Activated T-cell treated with anti-CD3 and anti-CD28 coated beads for 24 hours (primary cell): ENCODE results near the gene INPP5A.
"Not testable (repeated sequence)": the region's sequence is repeated elsewhere in the genome, so short reads cannot be mapped to it uniquely, and the experiment has no call there.

Experiments
- DNase-seq: peaks from one replicate; pipeline ENCODE4 v3.0.0-alpha.2; 2020; ENCODE audit warnings: low read depth

The INPP5A gene

DNA sequence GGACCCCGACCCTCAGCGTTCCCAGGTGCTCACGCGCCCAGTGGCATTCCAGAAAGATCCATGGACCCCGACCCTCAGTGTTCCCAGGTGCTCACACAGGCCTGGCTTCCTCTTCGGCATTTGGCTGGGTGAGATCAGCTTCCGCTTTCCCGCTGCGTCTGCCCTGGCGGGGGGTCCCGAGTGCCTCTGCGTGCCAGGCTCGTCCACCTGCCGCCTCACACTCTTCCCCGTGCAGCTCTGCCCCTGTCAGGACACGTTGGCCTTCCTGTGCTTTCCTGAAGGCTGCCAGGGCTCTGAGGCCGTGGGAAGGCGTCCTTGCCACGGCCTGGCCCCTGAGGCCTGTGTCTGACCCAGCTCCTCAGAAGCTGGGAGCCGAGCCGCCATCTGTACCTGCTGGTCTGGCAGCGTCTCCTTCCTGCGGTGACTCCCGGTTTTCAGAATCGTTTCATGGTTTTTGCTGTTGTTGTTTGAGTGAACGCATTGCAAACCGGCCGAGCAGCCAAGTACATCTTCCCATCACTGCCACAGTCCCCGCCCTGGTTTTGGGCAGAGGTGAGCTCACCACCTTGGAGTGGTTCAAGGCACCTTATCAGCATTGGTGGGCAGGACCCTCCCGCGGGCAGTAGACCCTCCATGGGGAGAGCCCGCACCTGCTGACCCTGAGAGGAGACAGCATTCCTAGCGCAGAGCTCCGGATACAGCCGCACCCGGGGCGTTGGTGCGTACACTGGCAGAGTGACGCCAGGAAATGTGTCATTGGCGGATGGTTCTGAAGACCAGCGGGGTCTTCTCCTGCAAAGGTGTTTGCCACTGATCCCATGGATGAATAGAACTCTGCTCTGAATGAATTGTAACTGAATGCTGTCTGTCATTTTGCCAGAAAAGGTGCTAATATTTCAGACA is 231.0 kb downstream of the INPP5A start:
- no peak for DNase-seq

DNA sequence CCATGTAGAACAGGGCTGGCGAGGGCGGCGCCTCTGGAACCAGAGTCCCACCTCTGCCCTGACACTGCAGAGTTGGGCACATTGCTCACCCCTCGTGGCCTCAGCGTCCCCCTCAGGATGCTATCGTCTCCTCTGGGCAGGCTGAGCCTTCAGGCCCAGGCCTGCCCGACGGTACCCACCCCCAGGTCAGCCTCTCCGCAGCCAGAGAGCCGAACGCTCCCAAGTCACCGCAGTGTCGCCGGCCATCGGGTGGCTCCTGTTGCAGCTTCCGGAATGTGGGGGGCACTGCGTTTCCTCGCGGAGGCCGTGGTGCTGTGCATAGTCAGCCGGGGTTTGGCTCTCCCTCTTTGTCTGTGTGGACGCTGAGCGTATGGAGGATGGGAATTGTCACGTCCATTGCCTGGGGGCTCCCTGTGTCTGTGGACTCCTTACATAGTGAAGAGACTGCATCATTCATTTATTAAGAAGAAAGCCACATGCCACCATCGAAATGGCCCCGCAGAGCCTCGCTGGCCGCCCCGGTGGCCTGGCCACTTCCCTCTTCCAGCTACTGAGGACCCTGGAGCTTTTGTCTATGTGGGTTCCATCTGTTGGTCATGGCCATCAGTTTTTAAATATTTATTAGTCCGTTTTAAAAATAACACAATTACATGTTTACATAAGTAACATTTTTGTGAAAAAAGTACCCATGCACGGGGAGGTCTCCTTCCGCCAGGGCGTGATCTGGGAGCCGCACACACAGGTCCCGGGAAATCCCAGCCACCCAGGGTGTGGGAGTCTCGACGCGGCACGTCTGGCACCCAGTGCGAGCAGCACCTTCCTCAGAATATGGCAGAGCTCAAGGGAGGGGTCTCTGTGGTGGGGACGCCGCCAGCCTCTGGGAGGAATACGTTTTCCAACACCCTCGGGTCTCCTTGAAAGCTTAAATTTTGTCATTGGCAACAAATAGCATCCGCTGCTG is 232.8 kb downstream of the INPP5A start:
- DNase-seq, result no peak

DNA sequence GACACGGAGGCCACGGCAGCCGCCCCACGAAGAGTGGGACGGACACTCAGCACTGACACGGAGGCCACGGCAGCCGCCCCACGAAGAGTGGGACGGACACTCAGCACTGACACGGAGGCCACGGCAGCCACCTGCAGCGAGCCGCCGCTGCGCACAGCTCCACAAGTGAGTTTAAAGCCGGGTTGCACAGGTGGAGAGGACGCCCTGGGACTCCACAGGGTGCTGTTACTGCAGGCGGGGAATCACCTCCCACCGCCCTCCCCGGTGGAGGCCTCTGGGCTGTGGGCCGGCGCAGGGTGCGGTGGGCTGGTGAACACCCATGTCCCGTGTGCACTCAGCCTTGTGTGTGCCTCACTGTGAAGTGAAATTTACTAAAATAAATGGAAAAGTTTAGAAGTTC is 235.2 kb downstream of the INPP5A start:
- DNase-seq, result not testable (repeated sequence)

DNA sequence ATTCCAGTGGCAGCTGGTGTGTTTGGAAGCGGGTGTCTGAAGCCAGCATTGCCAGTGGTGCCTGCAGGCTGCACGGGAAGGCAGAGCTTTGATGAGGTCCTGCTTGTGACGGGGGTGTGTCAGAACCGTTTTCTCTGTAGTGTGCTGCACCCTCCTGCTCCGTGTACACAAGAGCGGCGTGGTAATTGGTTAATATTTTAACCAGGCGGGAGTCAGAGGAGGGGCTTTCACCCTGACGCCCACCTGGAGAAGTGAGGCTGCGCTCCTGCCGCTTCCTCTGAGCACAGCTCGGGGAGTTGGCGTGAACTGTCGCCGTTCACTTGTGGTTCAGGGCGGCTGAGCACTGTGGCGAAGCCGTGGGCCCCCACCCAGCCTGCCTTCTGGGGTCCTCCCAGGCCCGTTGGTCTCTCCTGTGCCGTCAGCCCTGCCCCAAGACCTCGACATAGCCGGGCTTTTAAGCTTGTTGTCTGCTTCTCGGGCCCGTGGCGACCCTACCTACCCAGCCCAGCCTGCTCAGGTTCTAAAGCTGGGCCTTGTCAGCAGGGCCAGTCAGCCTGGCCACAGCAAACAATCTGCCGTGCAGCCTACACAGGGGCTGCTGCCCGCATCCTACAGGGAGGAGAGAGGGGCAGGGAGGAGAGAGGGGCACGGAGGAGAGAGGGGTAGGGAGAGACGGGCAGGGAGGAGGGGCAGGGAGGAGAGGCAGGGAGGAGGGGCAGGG is 236.8 kb downstream of the INPP5A start:
- no peak for DNase-seq

DNA sequence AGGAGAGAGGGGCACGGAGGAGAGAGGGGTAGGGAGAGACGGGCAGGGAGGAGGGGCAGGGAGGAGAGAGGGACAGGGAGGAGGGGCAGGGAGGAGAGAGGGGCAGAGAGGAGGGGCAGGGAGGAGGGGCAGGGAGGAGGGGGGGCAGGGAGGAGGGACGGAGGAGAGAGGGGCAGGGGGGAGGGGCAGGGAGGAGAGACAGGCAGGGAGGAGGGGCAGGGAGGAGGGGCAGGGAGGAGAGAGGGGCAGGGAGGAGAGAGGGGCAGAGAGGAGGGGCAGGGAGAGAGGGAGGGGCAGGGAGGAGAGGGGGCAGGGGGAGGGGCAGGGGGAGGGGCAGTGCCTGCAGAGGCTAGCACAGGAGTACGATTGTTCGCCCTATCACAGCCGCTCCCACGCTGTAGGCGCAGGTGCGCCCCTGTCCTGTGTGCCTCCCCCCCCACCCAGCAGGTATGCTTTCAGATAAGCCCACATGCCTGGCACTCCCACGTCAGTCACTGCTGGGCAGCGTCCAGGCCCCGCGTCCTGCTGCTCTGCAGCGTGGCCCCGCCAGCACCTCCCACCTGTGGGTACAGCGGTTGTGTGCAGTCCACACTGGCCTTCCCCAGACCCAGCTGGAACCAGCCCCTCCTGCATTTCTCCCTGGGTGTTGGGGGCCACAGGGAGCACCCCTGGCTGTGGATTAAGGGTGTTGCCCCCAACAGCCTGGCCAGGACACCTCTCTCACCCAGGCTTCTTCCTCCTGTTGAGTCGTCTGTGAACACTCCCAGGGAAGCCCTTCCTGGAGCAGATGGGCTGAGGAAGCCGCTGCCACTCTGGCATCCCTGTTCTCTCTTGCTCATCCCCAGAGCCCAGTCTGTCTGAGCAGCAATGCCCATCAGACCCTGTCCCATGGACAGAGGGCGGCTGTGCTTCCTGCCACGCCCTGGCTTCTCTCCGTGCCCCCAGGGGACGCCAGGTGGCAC is 237.6 kb downstream of the INPP5A start:
- no peak for DNase-seq

DNA sequence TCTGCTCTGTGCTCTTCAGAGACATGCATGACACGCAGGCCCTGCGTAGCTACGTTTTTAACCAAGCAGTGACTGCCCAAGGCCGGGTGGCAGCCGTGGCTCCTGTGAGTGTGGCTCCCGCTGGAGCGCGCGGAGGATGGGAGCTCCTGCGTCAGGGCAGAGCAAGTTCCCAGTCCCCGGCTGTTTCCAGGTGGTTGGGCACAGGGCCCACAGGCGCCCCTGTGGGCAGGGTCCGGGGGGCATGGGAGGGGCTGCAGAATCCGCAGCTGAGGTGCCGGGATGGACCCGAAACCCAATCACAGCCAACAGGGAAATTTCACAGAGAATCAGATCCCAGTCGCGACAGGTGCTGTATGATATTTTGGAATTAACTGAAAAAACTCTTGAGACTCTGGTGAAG is 238.6 kb downstream of the INPP5A start:
- DNase-seq, result no peak

DNA sequence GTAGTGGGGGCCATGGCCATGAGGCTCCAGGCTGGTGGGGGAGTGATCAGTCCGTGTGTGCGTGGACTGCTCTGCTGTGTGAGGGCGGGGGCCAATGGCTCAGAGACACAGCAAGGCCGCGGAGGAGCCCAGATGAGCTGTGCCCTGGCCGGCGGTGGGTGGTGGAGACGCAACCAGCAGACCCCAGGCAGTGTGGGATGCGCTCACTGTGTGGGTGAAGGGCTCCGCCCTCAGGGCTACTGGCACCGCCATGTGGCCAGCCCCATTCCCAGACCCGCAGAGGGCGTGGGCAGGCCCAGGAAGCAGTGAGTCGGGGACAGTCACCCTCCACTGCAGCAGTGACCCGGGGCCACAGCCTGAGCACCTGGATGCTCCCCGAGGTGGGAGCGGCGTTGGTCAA is 239.2 kb downstream of the INPP5A start:
- DNase-seq, result no peak

DNA sequence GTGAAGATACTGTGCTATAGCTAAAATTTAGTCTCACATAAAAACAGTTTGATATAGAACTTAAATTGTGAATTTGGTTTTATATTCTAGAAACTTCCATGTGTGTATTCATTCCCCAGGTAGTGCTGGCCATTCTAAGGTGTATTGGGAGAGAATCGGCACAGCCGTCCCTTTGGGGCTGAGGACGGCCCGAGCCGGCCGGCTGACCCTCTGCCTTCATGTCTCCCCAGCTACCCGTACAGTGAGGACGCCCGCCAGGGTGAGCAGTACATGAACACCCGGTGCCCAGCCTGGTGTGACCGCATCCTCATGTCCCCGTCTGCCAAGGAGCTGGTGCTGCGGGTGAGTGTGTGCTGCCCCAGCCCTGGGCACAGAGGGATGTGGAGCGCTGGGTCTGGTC is 239.9 kb downstream of the INPP5A start:
- no peak for DNase-seq

DNA sequence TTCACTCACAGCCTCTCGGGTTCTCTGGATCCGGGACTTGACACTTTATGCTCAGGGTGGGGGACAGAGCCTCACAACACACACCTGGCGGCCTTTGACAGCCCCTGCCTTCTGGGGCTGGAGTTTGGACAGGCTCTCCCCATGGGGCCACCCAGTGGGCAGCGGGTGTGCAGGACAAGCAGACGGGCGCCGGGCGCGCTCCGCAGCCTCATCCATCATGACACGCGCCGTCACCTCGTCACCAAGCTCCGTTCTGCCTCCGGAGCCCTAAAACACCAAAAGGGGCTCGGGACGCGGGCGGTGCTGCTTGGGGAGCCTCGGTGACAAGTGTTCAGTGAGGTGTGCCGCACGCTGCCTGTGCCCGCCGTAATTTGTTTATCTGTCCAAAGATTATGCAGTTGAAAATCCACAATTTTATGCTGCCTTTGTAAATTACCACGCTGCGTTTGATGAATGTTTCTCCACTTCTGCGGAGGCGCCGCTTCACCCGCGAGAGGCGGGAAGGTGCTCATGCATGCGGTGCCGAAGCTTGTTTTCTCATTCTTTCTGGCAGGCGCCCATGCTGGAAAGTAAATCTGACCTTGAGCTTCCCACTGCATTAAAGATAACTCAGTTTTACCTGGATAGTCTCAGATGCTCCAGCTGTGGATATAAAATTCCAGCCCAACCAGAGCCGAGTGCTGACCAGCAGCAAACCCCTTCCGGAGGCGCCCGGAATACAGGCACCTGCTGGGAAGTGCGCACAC is 242.1 kb downstream of the INPP5A start:
- DNase-seq, result no peak

DNA sequence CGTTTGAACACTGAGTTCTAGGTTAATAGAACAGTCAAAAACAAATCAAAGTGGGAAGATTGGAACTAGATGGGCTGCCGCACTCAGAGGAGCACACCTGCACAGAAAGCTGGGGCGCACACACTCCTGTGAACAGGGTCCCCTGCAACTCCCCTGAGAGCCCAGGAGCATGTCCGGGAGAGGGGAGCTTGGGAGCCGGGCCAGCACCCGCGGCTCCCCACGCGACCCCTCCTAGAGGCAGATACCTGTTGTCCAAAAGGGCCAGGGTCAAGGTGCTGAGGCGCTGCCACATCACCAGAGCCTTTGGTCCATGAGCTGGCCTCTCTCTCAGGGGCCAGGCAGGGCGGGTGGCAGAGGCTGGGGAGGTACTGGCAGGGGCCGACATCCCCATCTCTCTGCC is 242.8 kb downstream of the INPP5A start:
- DNase-seq, result no peak

DNA sequence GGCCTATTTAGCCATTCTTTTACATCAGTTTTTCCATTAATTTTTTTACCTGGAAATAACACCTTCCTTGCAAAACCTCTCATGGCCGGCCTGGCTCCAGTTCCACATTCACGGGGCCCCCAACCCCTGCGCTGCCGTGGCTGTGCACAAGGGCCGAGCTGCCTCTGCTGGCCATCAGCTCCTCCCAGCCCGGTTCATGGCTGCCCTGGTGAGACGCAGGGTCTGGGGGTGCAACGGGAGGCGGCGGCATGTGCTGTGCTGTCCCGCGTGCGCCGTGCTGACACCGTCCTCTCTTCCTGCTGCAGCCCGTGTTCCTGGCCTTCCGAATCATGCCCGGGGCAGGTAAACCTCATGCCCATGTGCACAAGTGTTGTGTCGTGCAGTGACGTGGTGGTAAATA is 244.0 kb downstream of the INPP5A start:
- no peak for DNase-seq

DNA sequence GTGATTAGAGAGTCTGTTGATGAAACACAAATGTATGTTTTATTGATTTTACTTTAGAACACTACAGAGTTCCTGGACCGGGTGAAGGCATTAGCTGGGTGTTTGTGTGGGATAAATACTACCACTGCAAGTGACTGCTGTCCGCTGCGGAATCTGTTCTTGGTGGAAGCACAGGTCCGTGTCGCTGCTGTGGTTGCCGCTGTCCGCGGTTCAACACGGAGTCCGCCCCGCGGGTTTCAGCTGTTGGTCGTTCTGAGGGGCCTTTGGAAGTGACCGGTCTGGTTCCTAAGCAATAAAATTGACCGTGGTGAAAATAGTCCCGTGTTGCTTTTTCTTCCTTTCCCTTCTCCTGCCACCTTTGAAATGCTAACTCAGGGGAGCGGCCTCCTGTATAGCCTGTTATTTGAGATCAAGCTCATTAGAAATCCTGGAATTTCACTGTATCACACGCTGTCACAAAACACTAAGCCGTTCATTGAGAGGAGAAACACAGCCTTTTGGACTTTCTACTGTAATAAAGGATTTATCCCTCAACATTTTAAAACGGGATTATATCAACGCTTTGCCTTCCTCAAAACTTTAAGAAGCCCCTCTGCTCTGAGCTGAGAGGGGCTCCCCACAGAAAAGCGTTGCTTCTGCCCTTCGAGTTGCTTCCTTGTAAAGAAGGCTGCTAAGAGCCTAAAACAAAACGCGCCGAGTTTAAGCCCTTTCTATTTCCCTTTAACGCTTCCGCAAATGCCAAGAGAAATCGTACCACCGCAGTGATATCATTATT is 245.8 kb downstream of the INPP5A start:
- no peak for DNase-seq

DNA sequence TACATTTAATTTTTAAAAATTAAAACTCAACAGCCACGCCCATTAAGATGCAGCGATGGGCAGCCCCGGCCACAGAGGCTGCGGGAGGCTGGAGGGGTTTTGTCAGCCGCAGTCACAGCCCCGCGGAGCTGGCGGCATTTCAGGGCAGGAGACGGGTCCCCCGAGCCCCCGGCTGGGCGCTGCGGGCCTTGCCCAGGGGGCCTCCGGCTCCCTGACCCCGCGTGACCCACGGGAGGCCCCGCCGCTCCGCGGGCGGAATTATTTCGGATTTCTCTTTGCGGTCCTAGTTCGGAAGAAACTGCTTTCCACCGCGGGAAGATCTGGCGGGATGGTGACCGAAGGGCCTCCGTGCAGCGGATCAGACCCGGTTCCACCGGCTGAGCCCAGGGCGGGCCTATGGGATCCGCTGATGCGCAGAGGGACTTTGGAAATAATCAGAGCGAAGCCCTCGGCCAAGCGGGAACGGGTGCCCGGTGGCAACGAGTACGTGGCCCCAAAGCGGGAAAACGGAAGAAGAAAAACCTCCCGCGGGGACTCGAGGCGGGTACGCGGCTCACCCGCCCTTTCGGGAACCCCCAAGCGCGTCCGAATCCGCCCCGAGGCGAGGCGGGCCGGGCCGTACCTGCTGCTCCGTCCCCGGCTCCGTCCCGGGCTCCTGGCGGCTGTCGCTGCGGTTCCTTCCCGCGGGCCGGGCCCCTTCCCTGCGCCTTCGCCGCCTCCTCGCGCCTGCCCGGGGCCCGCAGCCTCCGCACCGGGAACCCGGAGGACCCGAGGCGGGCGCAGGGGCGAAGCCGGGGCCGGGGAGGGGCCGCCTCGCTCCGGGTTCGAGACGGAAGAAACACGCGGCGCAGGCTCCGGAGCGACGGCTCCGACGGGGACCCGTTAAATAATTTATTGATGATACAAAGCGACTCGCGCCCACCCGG is 246.6 kb downstream of the INPP5A start:
- no peak for DNase-seq

DNA sequence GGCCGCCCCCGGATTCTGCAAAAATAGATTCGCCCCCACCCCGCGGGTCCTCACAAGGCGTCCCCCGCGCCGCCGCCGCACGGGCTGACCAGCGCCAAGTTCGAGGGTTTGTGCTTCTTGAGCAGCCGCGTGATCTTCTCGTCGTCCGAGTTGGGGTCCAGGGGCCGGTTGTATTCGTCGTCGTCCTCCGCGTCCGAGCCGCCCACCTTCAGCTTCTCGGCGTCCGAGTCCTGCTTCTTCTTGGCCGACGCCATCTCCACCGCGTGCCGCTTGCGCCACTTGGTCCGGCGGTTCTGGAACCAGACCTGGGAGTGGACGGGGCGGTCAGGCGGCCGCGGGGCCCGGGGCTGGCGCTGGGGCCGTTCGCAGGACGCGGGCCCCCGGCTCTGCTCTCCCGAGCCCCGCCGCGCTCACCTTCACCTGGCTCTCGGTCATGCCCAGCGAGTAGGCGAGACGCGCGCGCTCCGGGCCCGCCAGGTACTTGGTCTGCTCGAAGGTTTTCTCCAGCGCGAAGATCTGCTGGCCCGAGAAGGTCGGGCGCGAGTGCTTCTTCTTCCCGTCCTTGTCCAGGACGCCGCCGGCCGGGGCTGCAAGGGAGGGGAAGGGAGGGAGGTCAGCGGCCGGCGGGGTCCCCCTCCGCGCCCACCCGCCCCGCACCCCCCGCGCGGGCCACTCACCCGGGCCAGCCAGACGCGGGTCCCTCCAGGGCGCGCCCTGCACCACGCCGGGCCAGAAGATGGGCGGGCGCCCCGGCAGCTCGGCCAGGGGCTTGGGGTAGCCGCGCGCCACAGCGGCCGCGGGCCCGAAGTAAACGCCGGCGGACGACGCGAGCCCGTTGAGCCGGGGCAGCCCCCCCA is 247.5 kb downstream of the INPP5A start:
- DNase-seq, result no peak

DNA sequence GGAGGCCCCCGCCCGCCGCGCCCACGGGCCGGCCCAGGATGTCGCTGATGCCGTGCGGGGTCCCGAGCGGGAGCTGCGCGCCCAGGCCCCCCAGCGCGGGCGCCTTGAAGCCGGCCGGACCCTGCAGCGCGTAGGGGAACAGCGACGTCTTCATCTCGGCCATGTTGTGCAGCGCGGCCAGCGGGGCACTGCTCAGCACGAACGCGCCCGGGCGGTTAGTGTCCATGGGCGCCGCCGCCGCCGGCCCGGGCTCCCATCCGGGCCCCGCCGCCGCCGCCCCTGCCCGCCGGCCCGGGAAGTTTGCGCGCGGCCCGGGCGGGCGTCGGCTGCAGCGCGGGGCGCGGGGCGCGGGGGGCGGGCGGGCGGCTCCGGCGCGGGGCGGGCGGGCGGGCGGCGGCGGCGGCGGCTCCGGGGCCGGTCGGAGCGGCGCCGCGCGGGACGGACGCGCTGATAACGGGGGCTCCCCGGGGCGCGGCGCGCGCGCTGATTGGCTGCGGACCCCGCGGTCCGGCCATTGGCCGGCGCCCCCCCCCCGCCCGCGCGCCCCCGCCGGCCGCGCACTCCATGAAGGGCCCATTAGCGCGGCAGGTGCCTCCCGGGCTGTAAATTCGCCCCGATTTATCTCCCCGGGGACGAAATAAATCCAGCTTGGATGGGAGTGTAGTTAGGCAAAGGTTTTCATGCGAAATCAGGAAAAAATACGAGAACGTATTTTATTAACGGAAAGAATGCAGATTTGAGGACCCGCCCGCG is 248.3 kb downstream of the INPP5A start, which contains the start of gene NKX6-2:
Gene NKX6-2, minus strand, starts transcription at position 425 of the 753 bp plus-strand sequence. Its CDS starts 199 bp downstream, at position 226.
- DNase-seq, result no peak

DNA sequence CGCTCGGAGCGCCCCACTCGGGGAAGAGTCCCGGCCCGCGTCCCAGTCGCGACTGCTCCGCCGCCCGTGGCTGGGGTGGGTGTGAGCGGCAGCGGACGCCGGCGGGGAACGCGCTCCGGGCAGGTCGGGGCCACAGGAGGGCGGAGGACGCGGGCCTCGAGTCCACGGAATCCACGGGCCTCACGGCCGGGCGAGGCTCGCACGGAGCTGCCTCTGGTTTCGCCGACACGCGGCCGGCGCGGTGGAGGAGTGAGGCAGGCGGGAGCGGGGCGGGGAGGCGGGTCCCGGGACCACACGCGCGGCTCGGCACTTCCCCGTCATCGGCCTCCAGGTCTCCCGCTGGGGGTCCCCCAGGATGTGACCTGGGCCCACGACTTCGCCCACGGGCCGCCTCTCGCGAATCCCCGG is 248.9 kb downstream of the INPP5A start:
- no peak for DNase-seq
